MCF 10A (cell line): ENCODE results near the gene CYB561A3. TPM values are rescaled to one million over a fixed set of nuclear protein-coding genes. Genes with fewer than 3 reads are reported as not detected.

Experiments used
- BruUV-seq: library from RNA; stranded (reverse); fragments of 400-500 nt; replicated peaks from 2 replicates; lab custom pipeline; 2021; lab: Mats Ljungman, UMichigan
- CTCF ChIA-PET: fragments of 300-600 bp; sonication (Branson Sonifier 250); formaldehyde crosslinking; extraction: SDS; loops from one replicate; lab custom pipeline; 2021; ENCODE audit warnings: antibody characterized with exemption, inconsistent platforms; lab: Yijun Ruan, JAX
- POLR2A ChIA-PET: fragments of 300-600, 350-650 bp; sonication (Branson Sonifier 250); formaldehyde crosslinking; extraction: SDS; loops from one replicate; lab custom pipeline; 2020; ENCODE audit warnings: antibody characterized with exemption, inconsistent platforms; lab: Yijun Ruan, JAX
- DNase-seq: peaks from one replicate; pipeline ENCODE4 v3.0.0-alpha.2; 2018; ENCODE audit not compliant: unreplicated experiment
- H3K27ac Mint-ChIP-seq: one replicate; pipeline ENCODE4 v1.8.0; 2022; ENCODE audit warnings: mild to moderate bottlenecking, low read depth, mixed read lengths; ENCODE audit not compliant: unreplicated experiment
- H3K27me3 Mint-ChIP-seq: one replicate; pipeline ENCODE4 v1.8.0; 2022; ENCODE audit warnings: mixed read lengths; ENCODE audit not compliant: insufficient read depth, unreplicated experiment
- H3K36me3 Mint-ChIP-seq: one replicate; pipeline ENCODE4 v1.8.0; 2022; ENCODE audit warnings: mild to moderate bottlenecking, moderate library complexity, mixed read lengths; ENCODE audit not compliant: insufficient read depth, unreplicated experiment
- H3K4me1 Mint-ChIP-seq: one replicate; pipeline ENCODE4 v1.8.0; 2022; ENCODE audit warnings: mixed read lengths; ENCODE audit not compliant: insufficient read depth, unreplicated experiment
- H3K4me3 Mint-ChIP-seq: one replicate; pipeline ENCODE4 v1.8.0; 2022; ENCODE audit warnings: mild to moderate bottlenecking, moderate library complexity, mixed read lengths; ENCODE audit not compliant: unreplicated experiment
- H3K9me3 Mint-ChIP-seq: one replicate; pipeline ENCODE4 v1.8.0; 2022; ENCODE audit warnings: mixed read lengths; ENCODE audit not compliant: unreplicated experiment
- CTCF ChIP-seq: fragments of 200-600 bp; IDR thresholded peaks from one replicate; pipeline ENCODE4 v1.8.0; 2022; ENCODE audit warnings: antibody characterized with exemption, mild to moderate bottlenecking; ENCODE audit not compliant: unreplicated experiment
- intact Hi-C: fragments of 100-400 bp; cut with micrococcal nuclease; formaldehyde crosslinking; loops from 2 replicates; pipeline ENCODE4 v1.14.1; 2022
- total RNA-seq: library from RNA; stranded (reverse); gene quantifications from 2 replicates; pipeline ENCODE4 v1.2.3, GENCODE V29; 2022

CYB561A3 gene
- total RNA-seq, 1 experiment from 2014 or later = 28.4 TPM

- H3K27me3 Mint-ChIP-seq = no peaks in the 10 kb centered on the region
- H3K4me1 Mint-ChIP-seq = no peaks in the 10 kb centered on the region
- no peak for DNase-seq
- TF ChIP-seq CTCF = no peak
- H3K36me3 Mint-ChIP-seq = no peaks in the 10 kb centered on the region
- no peak overlapping the region for H3K27ac Mint-ChIP-seq
- intact Hi-C loops = no loop called here
- ChIA-PET CTCF (interaction anchor here (0.7 kb wide), 1 partner anchor 50 kb away, joined by 5 read pairs; no protein-coding TSS in a partner anchor), POLR2A (interaction anchor here (4.9 kb wide), 1 partner anchor 8 kb away, joined by 24 read pairs; no protein-coding TSS in a partner anchor)
- BruUV-seq = no TSS peak
- no peaks in the 10 kb centered on the region for H3K9me3 Mint-ChIP-seq
- H3K4me3 Mint-ChIP-seq = no peak overlapping the region
Observed at GRCh38 chr11:61305417-61305816, 56.3 kb downstream of the CYB561A3 start.

- intact Hi-C loops = no loop called here
- CTCF ChIA-PET = no interaction called here
- POLR2A ChIA-PET = no interaction called here
- H3K9me3 Mint-ChIP-seq = no peaks in the 10 kb centered on the region
- TF ChIP-seq CTCF = no peak
- no peaks in the 10 kb centered on the region for H3K27me3 Mint-ChIP-seq
- H3K4me3 Mint-ChIP-seq = no peak overlapping the region
- H3K27ac Mint-ChIP-seq = no peak overlapping the region
- H3K4me1 Mint-ChIP-seq = peaks cover 10% of the 10 kb centered on the region
- no peaks in the 10 kb centered on the region for H3K36me3 Mint-ChIP-seq
- no TSS peak for BruUV-seq
- no peak for DNase-seq
Observed at GRCh38 chr11:61303725-61304124, 58.0 kb downstream of the CYB561A3 start.

- intact Hi-C loops = no loop called here
- ChIA-PET CTCF (interaction anchor here (1.6 kb wide), 1 partner anchor 82 kb away, joined by 3 read pairs; no protein-coding TSS in a partner anchor), POLR2A (interaction anchor here (0.9 kb wide), 1 partner anchor 37 kb away, joined by 4 read pairs; no protein-coding TSS in a partner anchor)
- no TSS peak for BruUV-seq
- no peak overlapping the region for H3K27ac Mint-ChIP-seq
- no peaks in the 10 kb centered on the region for H3K27me3 Mint-ChIP-seq
- no peaks in the 10 kb centered on the region for H3K9me3 Mint-ChIP-seq
- H3K4me1 Mint-ChIP-seq = peaks cover 20% of the 10 kb centered on the region
- H3K4me3 Mint-ChIP-seq = no peak overlapping the region
- peaks cover 4% of the 10 kb centered on the region for H3K36me3 Mint-ChIP-seq
- TF ChIP-seq CTCF = no peak
- no peak for DNase-seq
Observed at GRCh38 chr11:61302550-61302949, 59.1 kb downstream of the CYB561A3 start.

Other genes with a start within 250 kb of the CYB561A3 start
- gene VPS37C, start 200.5 kb downstream of the CYB561A3 start, total RNA-seq = 20.5 and 23.3 TPM in 2 replicates
- gene PGA3, start 158.4 kb downstream of the CYB561A3 start, total RNA-seq = not detected in 2 replicates
- not detected in 2 replicates for gene PGA4, start 139.5 kb downstream of the CYB561A3 start, total RNA-seq
- not detected in 2 replicates for gene PGA5, start 120.7 kb downstream of the CYB561A3 start, total RNA-seq
- 0.54 and 1.1 TPM in 2 replicates for gene VWCE, start 66.6 kb downstream of the CYB561A3 start, total RNA-seq
- 172 and 188 TPM in 2 replicates for gene DDB1, start 28.8 kb downstream of the CYB561A3 start, total RNA-seq
- gene TKFC, start 28.7 kb downstream of the CYB561A3 start, total RNA-seq = 79.7 and 93.7 TPM in 2 replicates
- gene TMEM138, start 492 bp upstream of the CYB561A3 start, total RNA-seq = 39.9 and 46.5 TPM in 2 replicates
- gene TMEM216, start 30.7 kb upstream of the CYB561A3 start, total RNA-seq = 3.2 and 4.0 TPM in 2 replicates
- 99.9 and 111 TPM in 2 replicates for gene CPSF7, start 68.1 kb upstream of the CYB561A3 start, total RNA-seq
- gene SDHAF2, start 68.2 kb upstream of the CYB561A3 start, total RNA-seq = 30.1 and 34.6 TPM in 2 replicates
- not detected in 2 replicates for gene LRRC10B, start 146.9 kb upstream of the CYB561A3 start, total RNA-seq
- 25.2 and 57.7 TPM in 2 replicates for gene SYT7, start 219.2 kb upstream of the CYB561A3 start, total RNA-seq